Smooth muscle cell (in vitro differentiated cells): ENCODE data around the gene EHD4. TPM values are rescaled to one million over a fixed set of nuclear protein-coding genes. Genes with fewer than 3 reads are reported as not detected.

Experiments
- DNase-seq: peaks from one replicate; lab custom pipeline; 2025; ENCODE audit not compliant: unreplicated experiment; lab: John Stamatoyannopoulos, UW
- H2AFZ ChIP-seq: fragments of 200-600 bp; sonication (generic); 2 replicates; pipeline ENCODE4 v1.6.0; 2016; ENCODE audit warnings: antibody characterized with exemption, low read depth, mild to moderate bottlenecking
- H3F3A ChIP-seq: fragments of 200-600 bp; sonication (generic); 2 replicates; pipeline ENCODE4 v1.6.0; 2017; ENCODE audit warnings: antibody characterized with exemption, low read depth
- H3K27ac ChIP-seq: fragments of 200-600 bp; sonication (generic); 2 replicates; pipeline ENCODE4 v1.5.1; 2016; ENCODE audit warnings: low read depth, mild to moderate bottlenecking
- H3K27me3 ChIP-seq: fragments of 200-600 bp; sonication (generic); 2 replicates; pipeline ENCODE4 v1.6.1; 2016; ENCODE audit warnings: low read depth, mild to moderate bottlenecking
- H3K36me3 ChIP-seq: fragments of 200-600 bp; sonication (generic); 2 replicates; pipeline ENCODE4 v1.5.1; 2016; ENCODE audit warnings: low read depth
- H3K4me1 ChIP-seq: fragments of 200-600 bp; sonication (generic); 2 replicates; pipeline ENCODE4 v1.5.1; 2016; ENCODE audit warnings: low read depth
- H3K4me2 ChIP-seq: fragments of 200-600 bp; sonication (generic); 2 replicates; pipeline ENCODE4 v1.6.0; 2016; ENCODE audit warnings: mild to moderate bottlenecking
- H3K4me3 ChIP-seq: fragments of 200-600 bp; sonication (generic); 2 replicates; pipeline ENCODE4 v1.5.1; 2016; ENCODE audit warnings: mild to moderate bottlenecking
- H3K79me2 ChIP-seq: fragments of 200-600 bp; sonication (generic); 2 replicates; pipeline ENCODE4 v1.6.0; 2016; ENCODE audit warnings: low read depth, mild to moderate bottlenecking
- H3K9ac ChIP-seq: fragments of 200-600 bp; sonication (generic); 2 replicates; pipeline ENCODE4 v1.6.0; 2016; ENCODE audit warnings: low read depth
- H3K9me3 ChIP-seq: fragments of 200-600 bp; sonication (generic); replicated peaks from 2 replicates; pipeline ENCODE4 v1.5.1; 2016; ENCODE audit warnings: low read depth
- H4K20me1 ChIP-seq: fragments of 200-600 bp; sonication (generic); 2 replicates; pipeline ENCODE4 v1.6.0; 2016; ENCODE audit warnings: low read depth
- WGBS: methylation state at CpG from one replicate; pipeline ENCODE4 v1.1.7; 2016; ENCODE audit warnings: low lambda C conversion rate; 5-methylcytosine and 5-hydroxymethylcytosine counted together
- polyA plus RNA-seq: library from polyadenylated mRNA; unstranded; fragments of >200 nt; fragmentation: Nextera tagmentation; extraction: Ambion mirVana; gene quantifications from 2 replicates; pipeline ENCODE4 v1.2.1, GENCODE V29; 2016
- total RNA-seq: library from RNA; depleted of rRNA; stranded (reverse); fragments of >200 nt; gene quantifications from 2 replicates; pipeline ENCODE4 v1.2.3, GENCODE V29; 2014
- TF ChIP-seq, protein P1 (sequence below): fragments of 200-600 bp; sonication (generic); IDR thresholded peaks from 2 replicates; pipeline ENCODE4 v1.5.1; 2017; ENCODE audit warnings: borderline replicate concordance, mild to moderate bottlenecking, antibody characterized with exemption; ENCODE audit not compliant: insufficient read depth, poor library complexity, severe bottlenecking

Gene EHD4
- total and polyA plus RNA-seq, 2 experiments from 2014 or later: 11.5 to 15.8 TPM

GRCh38 chr15:41930221-41930866, 42.0 kb downstream of the EHD4 start:
- no peak overlapping the region for H3K4me3 ChIP-seq
- WGBS: 66% methylated on average over 8 of the region's 8 CpGs
- H3K27ac ChIP-seq: peak overlapping the region; percentile 78
- H3K4me1 ChIP-seq: peaks cover 10% of the 10 kb centered on the region
- no peak overlapping the region for H2AFZ ChIP-seq
- peaks cover 32% of the 10 kb centered on the region for H4K20me1 ChIP-seq
- H3K9ac ChIP-seq: no peak overlapping the region
- TF ChIP-seq, protein P1, sequence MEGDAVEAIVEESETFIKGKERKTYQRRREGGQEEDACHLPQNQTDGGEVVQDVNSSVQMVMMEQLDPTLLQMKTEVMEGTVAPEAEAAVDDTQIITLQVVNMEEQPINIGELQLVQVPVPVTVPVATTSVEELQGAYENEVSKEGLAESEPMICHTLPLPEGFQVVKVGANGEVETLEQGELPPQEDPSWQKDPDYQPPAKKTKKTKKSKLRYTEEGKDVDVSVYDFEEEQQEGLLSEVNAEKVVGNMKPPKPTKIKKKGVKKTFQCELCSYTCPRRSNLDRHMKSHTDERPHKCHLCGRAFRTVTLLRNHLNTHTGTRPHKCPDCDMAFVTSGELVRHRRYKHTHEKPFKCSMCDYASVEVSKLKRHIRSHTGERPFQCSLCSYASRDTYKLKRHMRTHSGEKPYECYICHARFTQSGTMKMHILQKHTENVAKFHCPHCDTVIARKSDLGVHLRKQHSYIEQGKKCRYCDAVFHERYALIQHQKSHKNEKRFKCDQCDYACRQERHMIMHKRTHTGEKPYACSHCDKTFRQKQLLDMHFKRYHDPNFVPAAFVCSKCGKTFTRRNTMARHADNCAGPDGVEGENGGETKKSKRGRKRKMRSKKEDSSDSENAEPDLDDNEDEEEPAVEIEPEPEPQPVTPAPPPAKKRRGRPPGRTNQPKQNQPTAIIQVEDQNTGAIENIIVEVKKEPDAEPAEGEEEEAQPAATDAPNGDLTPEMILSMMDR: peak; percentile 28
- no peak for DNase-seq
- H3K79me2 ChIP-seq: no peaks in the 10 kb centered on the region
- no peaks in the 10 kb centered on the region for H3K36me3 ChIP-seq
- no peaks in the 10 kb centered on the region for H3K27me3 ChIP-seq
- no peaks in the 10 kb centered on the region for H3K9me3 ChIP-seq
- peak overlapping the region; percentile 21 for H3K4me2 ChIP-seq
- peaks cover 5% of the 10 kb centered on the region for H3F3A ChIP-seq

GRCh38 chr15:41928637-41929620, 43.4 kb downstream of the EHD4 start:
- H3K9me3 ChIP-seq: no peaks in the 10 kb centered on the region
- 80% methylated on average over 16 of the region's 16 CpGs for WGBS
- H3K27ac ChIP-seq: no peak overlapping the region
- H2AFZ ChIP-seq: no peak overlapping the region
- no peak overlapping the region for H3K9ac ChIP-seq
- peaks cover 10% of the 10 kb centered on the region for H3K4me1 ChIP-seq
- H3K27me3 ChIP-seq: no peaks in the 10 kb centered on the region
- H3K4me3 ChIP-seq: no peak overlapping the region
- H3F3A ChIP-seq: peaks cover 5% of the 10 kb centered on the region
- H3K79me2 ChIP-seq: no peaks in the 10 kb centered on the region
- TF ChIP-seq, protein P1: no peak
- H4K20me1 ChIP-seq: peaks cover 35% of the 10 kb centered on the region
- H3K36me3 ChIP-seq: no peaks in the 10 kb centered on the region
- DNase-seq: no peak
- no peak overlapping the region for H3K4me2 ChIP-seq

GRCh38 chr15:41928100-41928499, 44.3 kb downstream of the EHD4 start:
- 95% methylated on average over 6 of the region's 6 CpGs for WGBS
- Histone ChIP-seq H3K27ac (no peak overlapping the region), H4K20me1 (peaks cover 35% of the 10 kb centered on the region), H3K4me2 (no peak overlapping the region), H3K9ac (no peak overlapping the region), H3K36me3 (no peaks in the 10 kb centered on the region), H3K4me1 (peaks cover 10% of the 10 kb centered on the region), H3K27me3 (no peaks in the 10 kb centered on the region), H3K9me3 (no peaks in the 10 kb centered on the region), H3K79me2 (no peaks in the 10 kb centered on the region), H3F3A (peaks cover 5% of the 10 kb centered on the region), H3K4me3 (no peak overlapping the region), H2AFZ (no peak overlapping the region)
- DNase-seq: no peak
- TF ChIP-seq, protein P1: no peak
